ENCODE results near the gene PCNX2.

- TF ChIP-seq CEBPB (IDR thresholded peaks at IDR 0.05; ENCODE audit: low read depth, low read length) (no peak), EZH2 (IDR thresholded peaks at IDR 0.05; ENCODE audit: low read depth, low read length, severe bottlenecking) (no peak), YY1 (IDR thresholded peaks at IDR 0.05; ENCODE audit: low read depth, low read length) (no peak)
Measured at GRCh38 chr1:233290396-233291034, 5.0 kb downstream of the PCNX2 start.
